ENCODE data around the gene SLC6A1.

Gene SLC6A1

GRCh38 chr3:10985181-10985580 lies 7.4 kb upstream of the SLC6A1 start:
- TF ChIP-seq CTCF (conservative IDR thresholded peaks at IDR 0.05) = no peak
- H3K27ac ChIP-seq = no peak overlapping the region

GRCh38 chr3:10986592-10986991 lies 6.0 kb upstream of the SLC6A1 start:
- no peak overlapping the region for H3K27ac ChIP-seq
- TF ChIP-seq CTCF (conservative IDR thresholded peaks at IDR 0.05) = no peak

GRCh38 chr3:10988001-10988665 lies 4.4 kb upstream of the SLC6A1 start:
- TF ChIP-seq CTCF (conservative IDR thresholded peaks at IDR 0.05) = no peak
- no peak overlapping the region for H3K27ac ChIP-seq

GRCh38 chr3:10988991-10989484 lies 3.5 kb upstream of the SLC6A1 start:
- no peak for TF ChIP-seq CTCF (conservative IDR thresholded peaks at IDR 0.05)
- no peak overlapping the region for H3K27ac ChIP-seq

- TF ChIP-seq CTCF (conservative IDR thresholded peaks at IDR 0.05) = no peak
- no peak overlapping the region for H3K27ac ChIP-seq
These were observed 588 bp downstream of the SLC6A1 start for GRCh38 chr3:10992943-10993728.

GRCh38 chr3:10993729-10994065 lies 1.1 kb downstream of the SLC6A1 start:
- TF ChIP-seq CTCF (conservative IDR thresholded peaks at IDR 0.05) = no peak
- H3K27ac ChIP-seq = no peak overlapping the region

GRCh38 chr3:10994306-10994705 lies 1.8 kb downstream of the SLC6A1 start:
- no peak overlapping the region for H3K27ac ChIP-seq
- TF ChIP-seq CTCF (conservative IDR thresholded peaks at IDR 0.05) = no peak

Measured in VCaP (cell line).